Smooth muscle cell of the brain vasculature (primary cell): ENCODE results near the gene SKIC2.

Experiments used
- DNase-seq: peaks from one replicate; pipeline ENCODE4 v3.0.0-alpha.2; 2012; ENCODE audit warnings: low read depth, low spot score

The SKIC2 gene

GRCh38 chr6:31945507-31946369, 13.2 kb upstream of the SKIC2 start, which contains the start of gene CFB:
Gene CFB, plus strand, starts transcription at chr6:31946095. Its CDS starts 127 bp downstream, at chr6:31946222.
- peak; percentile 26 for DNase-seq

GRCh38 chr6:31946370-31946885, 12.5 kb upstream of the SKIC2 start:
- DNase-seq = no peak

GRCh38 chr6:31947070-31947675, 11.8 kb upstream of the SKIC2 start:
- DNase-seq = no peak

GRCh38 chr6:31947864-31948263, 11.1 kb upstream of the SKIC2 start:
- DNase-seq = no peak

GRCh38 chr6:31948306-31948705, 10.7 kb upstream of the SKIC2 start:
- no peak for DNase-seq

GRCh38 chr6:31948753-31949413, 10.1 kb upstream of the SKIC2 start:
- no peak for DNase-seq

GRCh38 chr6:31949926-31950548, 8.9 kb upstream of the SKIC2 start:
- DNase-seq = no peak

- DNase-seq = no peak
Measured at GRCh38 chr6:31952140-31952805, 6.7 kb upstream of the SKIC2 start.

GRCh38 chr6:31952890-31953289, 6.1 kb upstream of the SKIC2 start:
- no peak for DNase-seq

- no peak for DNase-seq
Measured at GRCh38 chr6:31954511-31954910, 4.5 kb upstream of the SKIC2 start.

- DNase-seq = no peak
Measured at GRCh38 chr6:31956796-31957195, 2.2 kb upstream of the SKIC2 start.

- no peak for DNase-seq
Measured at GRCh38 chr6:31958412-31958740, 599 bp upstream of the SKIC2 start.

- DNase-seq = no peak
Measured at GRCh38 chr6:31961616-31962015, 2.6 kb downstream of the SKIC2 start.

GRCh38 chr6:31963921-31964320, 4.9 kb downstream of the SKIC2 start:
- no peak for DNase-seq

- no peak for DNase-seq
Measured at GRCh38 chr6:31965700-31966099, 6.7 kb downstream of the SKIC2 start.

- DNase-seq = no peak
Measured at GRCh38 chr6:31966506-31966905, 7.5 kb downstream of the SKIC2 start.

GRCh38 chr6:31966997-31967925, 8.3 kb downstream of the SKIC2 start:
- DNase-seq = no peak

- DNase-seq = no peak
Measured at GRCh38 chr6:31967926-31968320, 8.9 kb downstream of the SKIC2 start.

- DNase-seq = no peak
Measured at GRCh38 chr6:31968326-31968725, 9.4 kb downstream of the SKIC2 start.
